HCT116 (cell line): ENCODE results near the gene CXXC5.

Experiments
- CTCF ChIP-seq, 3 experiments: fragments of 200-600 bp in 1 of 3; sonication (generic) in 1 of 3; IDR thresholded peaks in 2 of 3; conservative IDR thresholded peaks in 1 of 3; 2 replicates each; pipeline ENCODE4 v1.5.1; 2012 to 2017; ENCODE audit warnings: low read depth in 2 of 3, low read length in 2 of 3, antibody characterized with exemption in 1 of 3, borderline replicate concordance in 1 of 3, control low read depth in 1 of 3, mild to moderate bottlenecking in 1 of 3, mixed read lengths in 1 of 3, mixed run types in 1 of 3, moderate library complexity in 1 of 3; ENCODE audit not compliant: insufficient read depth in 1 of 3
- EZH2phosphoT487 ChIP-seq: fragments of 200-600 bp; IDR thresholded peaks from 2 replicates; pipeline ENCODE4 v1.6.1; 2018; ENCODE audit warnings: antibody characterized with exemption, borderline replicate concordance
- JUND ChIP-seq: IDR thresholded peaks from 2 replicates; pipeline ENCODE4 v1.6.1; 2012
- POLR2A ChIP-seq: IDR thresholded peaks from 2 replicates; pipeline ENCODE4 v1.7.0; 2011; ENCODE audit warnings: borderline replicate concordance; ENCODE audit not compliant: insufficient read depth, insufficient read length; ENCODE audit errors: extremely low read depth
- POLR2AphosphoS5 ChIP-seq: IDR thresholded peaks from 2 replicates; pipeline ENCODE4 v1.6.1; 2011; ENCODE audit warnings: mild to moderate bottlenecking, low read depth, low read length, moderate library complexity
- SP1 ChIP-seq: IDR thresholded peaks from 2 replicates; pipeline ENCODE4 v1.6.1; 2012; ENCODE audit warnings: low read depth
- TF ChIP-seq, protein P1 (sequence below): IDR thresholded peaks from 2 replicates; pipeline ENCODE4 v1.6.1; 2012; ENCODE audit warnings: low read depth

DNA sequence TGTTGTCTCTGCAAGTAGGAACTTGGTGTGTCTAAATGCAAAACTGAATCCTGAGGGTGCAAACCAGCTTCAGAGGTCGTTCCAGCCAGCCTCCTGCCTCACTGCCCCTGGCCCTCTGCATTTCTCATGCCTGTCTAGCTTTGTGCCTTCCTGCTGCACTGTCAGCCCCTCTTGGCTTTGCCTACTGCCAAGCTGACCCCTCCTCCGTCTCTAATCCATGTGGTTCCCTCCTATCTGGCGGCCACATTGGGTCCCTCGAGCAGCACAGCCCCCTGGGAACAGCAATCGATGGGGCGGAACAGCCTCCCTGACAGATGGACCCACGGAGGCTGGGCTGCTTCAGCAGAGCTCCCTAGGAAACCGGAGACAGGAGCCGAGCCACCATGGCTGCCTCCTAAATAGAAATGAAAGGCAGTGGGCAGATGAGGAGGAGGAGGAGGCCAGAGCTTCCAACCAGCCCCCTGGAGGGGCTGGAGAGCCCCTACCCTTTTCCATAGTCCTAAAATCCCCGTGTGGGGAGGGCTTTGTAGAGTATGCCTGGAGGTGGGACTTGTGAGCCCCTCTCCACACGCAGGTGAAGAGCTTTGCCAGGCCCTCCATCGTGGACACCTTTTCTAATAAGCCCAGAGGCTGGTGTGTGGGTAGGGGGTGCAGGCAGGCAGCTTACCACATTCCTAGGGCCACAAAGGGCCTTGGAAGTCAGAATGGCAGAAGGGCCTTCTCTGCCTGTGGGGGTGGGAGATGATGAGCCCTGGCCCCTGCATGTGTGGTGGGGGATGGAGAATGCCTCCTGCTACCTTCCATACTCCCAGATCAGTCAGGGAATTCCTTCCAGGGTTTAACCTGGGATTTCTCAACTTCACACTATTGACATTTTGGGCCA is 9.2 kb upstream of the CXXC5 start:
- TF ChIP-seq CTCF (IDR thresholded peaks at IDR 0.05 in 2 of 3, conservative IDR thresholded peaks at IDR 0.05 in 1 of 3; ENCODE audit: borderline replicate concordance in 1 of 3, insufficient read depth in 1 of 3, low read depth in 2 of 3, low read length in 2 of 3) (no peak), SP1 (no peak), JUND (no peak), POLR2A (no peak), POLR2AphosphoS5 (no peak), EZH2phosphoT487 (no peak)
- TF ChIP-seq, protein P1, sequence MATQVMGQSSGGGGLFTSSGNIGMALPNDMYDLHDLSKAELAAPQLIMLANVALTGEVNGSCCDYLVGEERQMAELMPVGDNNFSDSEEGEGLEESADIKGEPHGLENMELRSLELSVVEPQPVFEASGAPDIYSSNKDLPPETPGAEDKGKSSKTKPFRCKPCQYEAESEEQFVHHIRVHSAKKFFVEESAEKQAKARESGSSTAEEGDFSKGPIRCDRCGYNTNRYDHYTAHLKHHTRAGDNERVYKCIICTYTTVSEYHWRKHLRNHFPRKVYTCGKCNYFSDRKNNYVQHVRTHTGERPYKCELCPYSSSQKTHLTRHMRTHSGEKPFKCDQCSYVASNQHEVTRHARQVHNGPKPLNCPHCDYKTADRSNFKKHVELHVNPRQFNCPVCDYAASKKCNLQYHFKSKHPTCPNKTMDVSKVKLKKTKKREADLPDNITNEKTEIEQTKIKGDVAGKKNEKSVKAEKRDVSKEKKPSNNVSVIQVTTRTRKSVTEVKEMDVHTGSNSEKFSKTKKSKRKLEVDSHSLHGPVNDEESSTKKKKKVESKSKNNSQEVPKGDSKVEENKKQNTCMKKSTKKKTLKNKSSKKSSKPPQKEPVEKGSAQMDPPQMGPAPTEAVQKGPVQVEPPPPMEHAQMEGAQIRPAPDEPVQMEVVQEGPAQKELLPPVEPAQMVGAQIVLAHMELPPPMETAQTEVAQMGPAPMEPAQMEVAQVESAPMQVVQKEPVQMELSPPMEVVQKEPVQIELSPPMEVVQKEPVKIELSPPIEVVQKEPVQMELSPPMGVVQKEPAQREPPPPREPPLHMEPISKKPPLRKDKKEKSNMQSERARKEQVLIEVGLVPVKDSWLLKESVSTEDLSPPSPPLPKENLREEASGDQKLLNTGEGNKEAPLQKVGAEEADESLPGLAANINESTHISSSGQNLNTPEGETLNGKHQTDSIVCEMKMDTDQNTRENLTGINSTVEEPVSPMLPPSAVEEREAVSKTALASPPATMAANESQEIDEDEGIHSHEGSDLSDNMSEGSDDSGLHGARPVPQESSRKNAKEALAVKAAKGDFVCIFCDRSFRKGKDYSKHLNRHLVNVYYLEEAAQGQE = no peak
